Measurements from ENCODE around the gene CBX3.
"Not testable (repeated sequence)": the region's sequence is repeated elsewhere in the genome, so short reads cannot be mapped to it uniquely, and the experiment has no call there.

CBX3 gene

GRCh38 chr7:26170663-26171062 is 30.9 kb upstream of the CBX3 start:
- DNase-seq, result no peak

GRCh38 chr7:26171601-26172000 is 29.9 kb upstream of the CBX3 start:
- DNase-seq, result no peak

GRCh38 chr7:26172048-26172447 is 29.5 kb upstream of the CBX3 start:
- no peak for DNase-seq

- not testable (repeated sequence) for DNase-seq
Measured at GRCh38 chr7:26175903-26176302, 25.6 kb upstream of the CBX3 start.

- not testable (repeated sequence) for DNase-seq
Measured at GRCh38 chr7:26176696-26177095, 24.8 kb upstream of the CBX3 start.

- not testable (repeated sequence) for DNase-seq
Measured at GRCh38 chr7:26177269-26177668, 24.3 kb upstream of the CBX3 start.

GRCh38 chr7:26178272-26178960 is 23.1 kb upstream of the CBX3 start:
- DNase-seq, result no peak

- no peak for DNase-seq
Measured at GRCh38 chr7:26179422-26179821, 22.1 kb upstream of the CBX3 start.

GRCh38 chr7:26179826-26180497 is 21.6 kb upstream of the CBX3 start:
- DNase-seq, result no peak

- no peak for DNase-seq
Measured at GRCh38 chr7:26180792-26181198, 20.8 kb upstream of the CBX3 start.

- DNase-seq, result no peak
Measured at GRCh38 chr7:26181474-26182227, 19.9 kb upstream of the CBX3 start.

GRCh38 chr7:26182283-26182682 is 19.3 kb upstream of the CBX3 start:
- DNase-seq, result no peak

GRCh38 chr7:26182706-26183105 is 18.8 kb upstream of the CBX3 start:
- no peak for DNase-seq

- DNase-seq, result no peak
Measured at GRCh38 chr7:26183545-26184280, 17.8 kb upstream of the CBX3 start.

GRCh38 chr7:26184281-26185101 is 17.1 kb upstream of the CBX3 start:
- not testable (repeated sequence) for DNase-seq

GRCh38 chr7:26185131-26185843 is 16.3 kb upstream of the CBX3 start:
- no peak for DNase-seq

- DNase-seq, result no peak
Measured at GRCh38 chr7:26185844-26186180, 15.7 kb upstream of the CBX3 start.

- no peak for DNase-seq
Measured at GRCh38 chr7:26186364-26187311, 14.9 kb upstream of the CBX3 start.

GRCh38 chr7:26187380-26188205 is 14.0 kb upstream of the CBX3 start:
- DNase-seq, result no peak
